ENCODE measurements around the gene MACROD2.

DNA sequence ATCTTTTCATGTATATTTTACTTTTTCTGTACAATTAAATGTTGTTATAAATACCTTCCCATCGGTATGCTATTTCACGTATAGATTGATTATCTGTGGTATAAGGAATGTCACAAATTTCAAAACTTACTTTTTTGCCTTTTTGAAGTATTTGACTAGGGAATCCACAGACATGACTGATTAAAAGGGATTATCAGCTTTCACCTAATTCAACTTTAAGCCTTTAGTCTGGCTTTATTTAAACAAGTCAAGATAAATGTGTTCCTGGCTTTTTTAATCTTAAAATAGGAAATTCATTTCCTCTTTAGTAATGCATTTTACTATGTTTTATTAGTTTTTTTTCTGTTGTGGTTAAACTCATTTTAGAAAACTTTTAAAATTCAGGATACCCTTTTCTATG lies 160.0 kb downstream of the MACROD2 start:
- TF ChIP-seq, protein P1, sequence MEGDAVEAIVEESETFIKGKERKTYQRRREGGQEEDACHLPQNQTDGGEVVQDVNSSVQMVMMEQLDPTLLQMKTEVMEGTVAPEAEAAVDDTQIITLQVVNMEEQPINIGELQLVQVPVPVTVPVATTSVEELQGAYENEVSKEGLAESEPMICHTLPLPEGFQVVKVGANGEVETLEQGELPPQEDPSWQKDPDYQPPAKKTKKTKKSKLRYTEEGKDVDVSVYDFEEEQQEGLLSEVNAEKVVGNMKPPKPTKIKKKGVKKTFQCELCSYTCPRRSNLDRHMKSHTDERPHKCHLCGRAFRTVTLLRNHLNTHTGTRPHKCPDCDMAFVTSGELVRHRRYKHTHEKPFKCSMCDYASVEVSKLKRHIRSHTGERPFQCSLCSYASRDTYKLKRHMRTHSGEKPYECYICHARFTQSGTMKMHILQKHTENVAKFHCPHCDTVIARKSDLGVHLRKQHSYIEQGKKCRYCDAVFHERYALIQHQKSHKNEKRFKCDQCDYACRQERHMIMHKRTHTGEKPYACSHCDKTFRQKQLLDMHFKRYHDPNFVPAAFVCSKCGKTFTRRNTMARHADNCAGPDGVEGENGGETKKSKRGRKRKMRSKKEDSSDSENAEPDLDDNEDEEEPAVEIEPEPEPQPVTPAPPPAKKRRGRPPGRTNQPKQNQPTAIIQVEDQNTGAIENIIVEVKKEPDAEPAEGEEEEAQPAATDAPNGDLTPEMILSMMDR (IDR thresholded peaks at IDR 0.05) = no peak
- TF ChIP-seq POLR2A (IDR thresholded peaks at IDR 0.05) = no peak
